PC-3 (cell line): ENCODE results near the gene PDSS2. TPM values are rescaled to one million over a fixed set of nuclear protein-coding genes. Genes with fewer than 3 reads are reported as not detected.

Experiments
- ATAC-seq: fragments of 200-7000 bp; cut with Tn5 transposase; 2 replicates; pipeline ENCODE4 v1.9.1; 2020; ENCODE audit warnings: mild to moderate bottlenecking, moderate library complexity
- BruUV-seq: library from RNA; stranded (reverse); fragments of 400-500 nt; replicated peaks from 2 replicates; lab custom pipeline; 2021; lab: Mats Ljungman, UMichigan
- CTCF ChIA-PET: fragments of 300-600 bp; sonication (Branson Sonifier 250); formaldehyde crosslinking; loops from one replicate; lab custom pipeline; 2022; ENCODE audit warnings: antibody characterized with exemption; lab: Charles Lee
- POLR2A ChIA-PET: fragments of 300-600 bp; sonication (Branson Sonifier 250); formaldehyde crosslinking; loops from one replicate; lab custom pipeline; 2022; ENCODE audit warnings: antibody characterized with exemption; ENCODE audit not compliant: unreplicated experiment; lab: Charles Lee
- DNase-seq: peaks from one replicate; pipeline ENCODE4 v3.0.0-alpha.2; 2015
- H2AFZ ChIP-seq: fragments of 300-600 bp; sonication (generic); 2 replicates; pipeline ENCODE4 v1.6.0; 2016; ENCODE audit warnings: antibody characterized with exemption, low read length
- H3F3A ChIP-seq: fragments of 300-600 bp; sonication (generic); one replicate; pipeline ENCODE4 v1.6.0; 2017; ENCODE audit warnings: antibody characterized with exemption, low read length, control low read depth, mild to moderate bottlenecking; ENCODE audit not compliant: unreplicated experiment
- H3K27ac ChIP-seq: fragments of 300-600 bp; sonication (generic); 2 replicates; pipeline ENCODE4 v1.5.1; 2016; ENCODE audit warnings: mild to moderate bottlenecking, low read length
- H3K27me3 ChIP-seq: fragments of 300-600 bp; sonication (generic); 2 replicates; pipeline ENCODE4 v1.6.1; 2016; ENCODE audit warnings: low read length, mixed read lengths
- H3K36me3 ChIP-seq: fragments of 300-600 bp; sonication (generic); 2 replicates; pipeline ENCODE4 v1.6.1; 2016; ENCODE audit warnings: low read depth, mixed run types, low read length, mixed read lengths
- H3K4me1 ChIP-seq: fragments of 300-600 bp; sonication (generic); 2 replicates; pipeline ENCODE4 v1.5.1; 2016; ENCODE audit warnings: low read length; ENCODE audit not compliant: insufficient read depth
- H3K4me2 ChIP-seq: fragments of 300-600 bp; sonication (generic); 2 replicates; pipeline ENCODE4 v1.6.0; 2016; ENCODE audit warnings: low read length
- H3K4me3 ChIP-seq: fragments of 300-600 bp; sonication (generic); 2 replicates; pipeline ENCODE4 v1.5.1; 2016; ENCODE audit warnings: mild to moderate bottlenecking, low read length, mixed read lengths
- H3K79me2 ChIP-seq: fragments of 300-600 bp; sonication (generic); 2 replicates; pipeline ENCODE4 v1.6.1; 2017; ENCODE audit warnings: low read length, mixed read lengths
- H3K9ac ChIP-seq: fragments of 300-600 bp; sonication (generic); 2 replicates; pipeline ENCODE4 v1.6.0; 2016; ENCODE audit warnings: mild to moderate bottlenecking, low read length
- H3K9me2 ChIP-seq: fragments of 300-600 bp; sonication (generic); replicated peaks from 2 replicates; pipeline ENCODE4 v1.6.1; 2016; ENCODE audit warnings: mixed run types, low read length, mixed read lengths
- H3K9me3 ChIP-seq: fragments of 300-600 bp; sonication (generic); 2 replicates; pipeline ENCODE4 v1.6.1; 2016; ENCODE audit warnings: low read length, mixed read lengths
- H4K20me1 ChIP-seq: fragments of 300-600 bp; sonication (generic); 2 replicates; pipeline ENCODE4 v1.6.1; 2016; ENCODE audit warnings: low read length, mixed read lengths
- EZH2 ChIP-seq: fragments of 300-600 bp; sonication (generic); IDR thresholded peaks from one replicate; pipeline ENCODE4 v1.6.1; 2017; ENCODE audit warnings: antibody characterized with exemption, mild to moderate bottlenecking, low read length; ENCODE audit not compliant: unreplicated experiment
- EZH2phosphoT487 ChIP-seq: fragments of 300-600 bp; sonication (generic); IDR thresholded peaks from 2 replicates; pipeline ENCODE4 v1.6.1; 2018; ENCODE audit warnings: mild to moderate bottlenecking, antibody characterized with exemption, low read length, borderline replicate concordance
- intact Hi-C: fragments of 100-400 bp; cut with micrococcal nuclease; formaldehyde crosslinking; loops from 2 replicates; pipeline ENCODE4 v1.9.0; 2023
- total RNA-seq: library from RNA; depleted of rRNA; stranded (reverse); fragments of >200 nt; gene quantifications from 2 replicates; pipeline ENCODE4 v1.2.3, GENCODE V29; 2014
- TF ChIP-seq, protein P1 (sequence below): fragments of 300-600 bp; sonication (generic); conservative IDR thresholded peaks from 2 replicates; pipeline ENCODE4 v1.5.1; 2017; ENCODE audit warnings: antibody characterized with exemption, low read depth, mild to moderate bottlenecking, low read length

Gene PDSS2
- total RNA-seq, 1 experiment from 2014 or later, result 6.6 TPM

DNA sequence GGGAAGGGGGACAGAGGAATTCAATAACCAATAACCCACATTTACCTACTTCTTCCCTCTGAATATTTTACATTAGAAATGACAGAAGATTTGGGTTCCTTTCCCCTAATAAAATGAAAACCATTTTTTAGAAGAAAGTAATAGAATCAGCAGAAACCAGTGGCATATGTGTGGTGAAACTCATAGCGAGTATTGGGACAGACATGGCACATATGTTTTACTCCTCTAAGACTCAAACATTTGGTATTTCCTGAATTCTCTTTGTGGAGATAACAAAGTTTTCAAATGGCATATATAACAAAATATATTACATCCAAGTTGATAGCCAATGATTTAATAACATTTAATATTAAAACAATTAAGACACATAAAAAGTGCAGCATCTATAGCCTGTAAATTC lies 331.2 kb downstream of the PDSS2 start:
- TF ChIP-seq EZH2 (no peak), EZH2phosphoT487 (no peak)
- TF ChIP-seq, protein P1, sequence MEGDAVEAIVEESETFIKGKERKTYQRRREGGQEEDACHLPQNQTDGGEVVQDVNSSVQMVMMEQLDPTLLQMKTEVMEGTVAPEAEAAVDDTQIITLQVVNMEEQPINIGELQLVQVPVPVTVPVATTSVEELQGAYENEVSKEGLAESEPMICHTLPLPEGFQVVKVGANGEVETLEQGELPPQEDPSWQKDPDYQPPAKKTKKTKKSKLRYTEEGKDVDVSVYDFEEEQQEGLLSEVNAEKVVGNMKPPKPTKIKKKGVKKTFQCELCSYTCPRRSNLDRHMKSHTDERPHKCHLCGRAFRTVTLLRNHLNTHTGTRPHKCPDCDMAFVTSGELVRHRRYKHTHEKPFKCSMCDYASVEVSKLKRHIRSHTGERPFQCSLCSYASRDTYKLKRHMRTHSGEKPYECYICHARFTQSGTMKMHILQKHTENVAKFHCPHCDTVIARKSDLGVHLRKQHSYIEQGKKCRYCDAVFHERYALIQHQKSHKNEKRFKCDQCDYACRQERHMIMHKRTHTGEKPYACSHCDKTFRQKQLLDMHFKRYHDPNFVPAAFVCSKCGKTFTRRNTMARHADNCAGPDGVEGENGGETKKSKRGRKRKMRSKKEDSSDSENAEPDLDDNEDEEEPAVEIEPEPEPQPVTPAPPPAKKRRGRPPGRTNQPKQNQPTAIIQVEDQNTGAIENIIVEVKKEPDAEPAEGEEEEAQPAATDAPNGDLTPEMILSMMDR, result no peak
- intact Hi-C loops, result no loop called here
- ChIA-PET CTCF (no interaction called here), POLR2A (no interaction called here)
- H3K36me3 ChIP-seq, result no peaks in the 10 kb centered on the region
- H3K27ac ChIP-seq, result no peak overlapping the region
- no peaks in the 10 kb centered on the region for H3K4me1 ChIP-seq
- no peak overlapping the region for H2AFZ ChIP-seq
- no peaks in the 10 kb centered on the region for H3K27me3 ChIP-seq
- H3K79me2 ChIP-seq, result no peaks in the 10 kb centered on the region
- H3K4me3 ChIP-seq, result no peak overlapping the region
- no TSS peak for BruUV-seq
- no peak overlapping the region for H3K4me2 ChIP-seq
- H3K9me2 ChIP-seq, result no peaks in the 10 kb centered on the region
- no peak for DNase-seq
- H4K20me1 ChIP-seq, result no peaks in the 10 kb centered on the region
- no peak for ATAC-seq
- no peaks in the 10 kb centered on the region for H3F3A ChIP-seq
- H3K9ac ChIP-seq, result no peak overlapping the region
- H3K9me3 ChIP-seq, result no peaks in the 10 kb centered on the region

DNA sequence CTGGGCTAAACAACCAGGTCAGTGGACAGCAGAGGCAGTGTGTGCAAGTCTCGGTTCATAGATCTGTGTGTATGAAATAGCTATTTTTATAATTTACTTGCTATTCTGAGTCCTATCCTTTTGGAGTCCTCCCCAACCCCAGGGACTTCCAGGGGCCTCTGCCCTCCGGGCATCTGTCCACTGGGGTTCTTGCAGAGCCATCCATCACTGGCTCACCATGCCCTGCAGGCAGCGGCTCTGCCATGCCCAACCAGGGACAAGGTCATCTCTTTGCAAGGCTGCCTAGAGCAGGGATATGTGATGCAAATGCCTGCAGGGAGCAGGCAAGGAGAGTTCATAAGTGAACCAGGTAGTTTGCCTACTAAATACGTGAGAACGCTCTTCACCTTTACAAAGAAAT lies 333.6 kb downstream of the PDSS2 start:
- ATAC-seq (no peak), DNase-seq (no peak)
- H3F3A ChIP-seq, result no peaks in the 10 kb centered on the region
- no peaks in the 10 kb centered on the region for H3K36me3 ChIP-seq
- no peaks in the 10 kb centered on the region for H4K20me1 ChIP-seq
- intact Hi-C loops, result no loop called here
- H3K27ac ChIP-seq, result no peak overlapping the region
- H3K9me2 ChIP-seq, result no peaks in the 10 kb centered on the region
- H3K9me3 ChIP-seq, result no peaks in the 10 kb centered on the region
- no peaks in the 10 kb centered on the region for H3K4me1 ChIP-seq
- H2AFZ ChIP-seq, result no peak overlapping the region
- ChIA-PET POLR2A (interaction anchor here (0.6 kb wide), 1 partner anchor 70 kb away, joined by 3 read pairs; no protein-coding TSS in a partner anchor), CTCF (no interaction called here)
- no peaks in the 10 kb centered on the region for H3K27me3 ChIP-seq
- H3K4me3 ChIP-seq, result no peak overlapping the region
- BruUV-seq, result no TSS peak
- H3K79me2 ChIP-seq, result no peaks in the 10 kb centered on the region
- H3K4me2 ChIP-seq, result no peak overlapping the region
- no peak for TF ChIP-seq EZH2
- H3K9ac ChIP-seq, result no peak overlapping the region

DNA sequence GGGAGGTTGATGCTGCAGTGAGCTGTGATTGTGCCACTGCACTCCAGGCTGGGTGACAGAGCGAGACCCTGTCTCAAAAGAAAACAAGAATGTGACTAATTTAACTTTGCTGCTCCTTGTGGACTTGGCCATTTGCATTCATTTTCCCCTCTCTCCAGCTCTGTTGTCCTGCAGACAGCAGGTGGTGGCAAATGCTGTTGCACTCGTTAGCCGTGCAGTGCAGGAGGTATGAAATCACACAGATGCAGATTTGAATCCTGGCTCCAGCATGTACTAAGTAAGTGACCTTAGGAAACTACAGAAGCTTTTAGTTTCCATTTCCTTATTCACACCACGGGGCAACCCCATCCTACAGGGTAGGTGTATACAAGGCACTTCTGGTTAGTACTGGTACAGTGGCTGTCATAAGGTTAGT lies 334.4 kb downstream of the PDSS2 start:
- H3K36me3 ChIP-seq, result no peaks in the 10 kb centered on the region
- no peaks in the 10 kb centered on the region for H3F3A ChIP-seq
- H2AFZ ChIP-seq, result no peak overlapping the region
- no peaks in the 10 kb centered on the region for H3K9me2 ChIP-seq
- ATAC-seq (no peak), DNase-seq (no peak)
- POLR2A ChIA-PET, result interaction anchor here (0.6 kb wide), 1 partner anchor 531 kb away, joined by 3 read pairs; no protein-coding TSS in a partner anchor
- TF ChIP-seq EZH2, result no peak
- TF ChIP-seq EZH2phosphoT487, result no peak
- TF ChIP-seq, protein P1, result no peak
- CTCF ChIA-PET, result no interaction called here
- intact Hi-C loops, result no loop called here
- BruUV-seq, result no TSS peak
- no peaks in the 10 kb centered on the region for H3K27me3 ChIP-seq
- no peak overlapping the region for H3K4me3 ChIP-seq
- H3K9me3 ChIP-seq, result no peaks in the 10 kb centered on the region
- no peaks in the 10 kb centered on the region for H3K79me2 ChIP-seq
- H4K20me1 ChIP-seq, result no peaks in the 10 kb centered on the region
- H3K4me1 ChIP-seq, result no peaks in the 10 kb centered on the region
- no peak overlapping the region for H3K27ac ChIP-seq
- H3K4me2 ChIP-seq, result no peak overlapping the region
- H3K9ac ChIP-seq, result no peak overlapping the region
